Brain microvascular endothelial cell (primary cell): ENCODE measurements around the gene LEP.

ENCODE experiments used
- DNase-seq: peaks from one replicate; pipeline ENCODE4 v3.0.0-alpha.2; 2020
- H3K27ac ChIP-seq: fragments of 250-450 bp; sonication (Bioruptor Pico); 2 replicates; pipeline ENCODE4 v1.5.1; 2020; ENCODE audit warnings: mild to moderate bottlenecking, moderate library complexity
- H3K27me3 ChIP-seq: fragments of 250-450 bp; sonication (Bioruptor Pico); replicated peaks from 2 replicates; pipeline ENCODE4 v1.5.1; 2020; ENCODE audit warnings: mild to moderate bottlenecking
- H3K36me3 ChIP-seq: fragments of 250-450 bp; sonication (Bioruptor Pico); replicated peaks from 2 replicates; pipeline ENCODE4 v1.5.1; 2020; ENCODE audit warnings: mild to moderate bottlenecking
- H3K4me3 ChIP-seq: 2 replicates; pipeline ENCODE4 v1.5.1; 2011; ENCODE audit warnings: low read depth, mild to moderate bottlenecking, control low read depth, low read length, moderate library complexity
- in situ Hi-C: cut with HindIII; loops from 2 replicates; pipeline ENCODE4 v1.10.0; 2017; ENCODE audit warnings: low sequenced_read_pairs, low pct_ligation_motif_present
- TF ChIP-seq, protein P1 (sequence below): IDR thresholded peaks from 2 replicates; pipeline ENCODE4 v1.5.1; 2011; ENCODE audit warnings: low read depth, mild to moderate bottlenecking, moderate library complexity, low read length, control low read depth, inconsistent platforms; ENCODE audit errors: missing control alignments

The LEP gene

DNA sequence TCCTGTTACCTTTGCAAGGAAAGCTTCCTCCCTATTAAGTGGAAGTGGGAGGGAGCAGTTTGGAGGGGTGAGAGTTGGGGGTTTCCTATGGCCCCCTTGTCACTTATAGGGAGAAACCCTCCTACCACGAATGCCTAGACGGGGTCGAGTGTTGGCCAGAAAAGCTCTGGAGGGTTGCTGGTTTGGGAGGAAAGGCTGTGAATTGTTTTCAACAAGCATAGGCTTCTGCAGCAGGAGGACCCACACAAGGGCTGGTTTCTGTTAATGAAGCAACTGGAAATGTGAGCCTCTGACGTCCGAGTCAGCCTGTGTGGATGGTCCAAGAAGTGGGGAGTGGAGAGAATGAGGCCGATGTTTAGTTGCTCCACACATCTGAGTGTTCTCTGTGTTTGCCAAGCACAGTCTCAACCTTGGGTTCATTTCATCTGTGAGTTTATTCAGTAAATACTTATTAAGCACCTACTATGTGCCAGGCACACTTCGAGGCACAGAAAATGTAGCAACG, 37.3 kb upstream of the LEP start:
- Histone ChIP-seq H3K27me3 (peaks cover 59% of the 10 kb centered on the region), H3K27ac (no peak overlapping the region), H3K36me3 (no peaks in the 10 kb centered on the region), H3K4me3 (no peak overlapping the region)
- DNase-seq: no peak
- in situ Hi-C loops: no loop called here
- TF ChIP-seq, protein P1, sequence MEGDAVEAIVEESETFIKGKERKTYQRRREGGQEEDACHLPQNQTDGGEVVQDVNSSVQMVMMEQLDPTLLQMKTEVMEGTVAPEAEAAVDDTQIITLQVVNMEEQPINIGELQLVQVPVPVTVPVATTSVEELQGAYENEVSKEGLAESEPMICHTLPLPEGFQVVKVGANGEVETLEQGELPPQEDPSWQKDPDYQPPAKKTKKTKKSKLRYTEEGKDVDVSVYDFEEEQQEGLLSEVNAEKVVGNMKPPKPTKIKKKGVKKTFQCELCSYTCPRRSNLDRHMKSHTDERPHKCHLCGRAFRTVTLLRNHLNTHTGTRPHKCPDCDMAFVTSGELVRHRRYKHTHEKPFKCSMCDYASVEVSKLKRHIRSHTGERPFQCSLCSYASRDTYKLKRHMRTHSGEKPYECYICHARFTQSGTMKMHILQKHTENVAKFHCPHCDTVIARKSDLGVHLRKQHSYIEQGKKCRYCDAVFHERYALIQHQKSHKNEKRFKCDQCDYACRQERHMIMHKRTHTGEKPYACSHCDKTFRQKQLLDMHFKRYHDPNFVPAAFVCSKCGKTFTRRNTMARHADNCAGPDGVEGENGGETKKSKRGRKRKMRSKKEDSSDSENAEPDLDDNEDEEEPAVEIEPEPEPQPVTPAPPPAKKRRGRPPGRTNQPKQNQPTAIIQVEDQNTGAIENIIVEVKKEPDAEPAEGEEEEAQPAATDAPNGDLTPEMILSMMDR: no peak

DNA sequence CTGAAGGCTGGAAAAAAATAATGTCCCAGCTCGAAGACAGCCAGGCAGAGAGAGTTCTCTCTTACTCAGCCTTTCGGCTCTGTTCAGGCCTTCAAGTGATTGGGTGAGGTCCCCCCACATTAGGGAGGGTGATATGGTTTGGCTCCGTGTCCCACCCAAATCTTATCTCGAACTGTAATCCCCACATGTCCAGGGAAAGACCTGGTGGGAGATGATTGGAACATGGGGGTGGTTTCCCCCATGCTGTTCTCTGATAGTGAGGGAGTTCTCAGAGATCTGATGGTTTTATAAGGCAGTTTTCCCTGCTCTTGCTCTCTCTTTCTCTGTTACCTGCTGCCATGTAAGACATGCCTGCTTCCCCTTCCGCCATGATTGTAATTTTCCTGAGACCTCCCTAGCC, 36.6 kb upstream of the LEP start:
- TF ChIP-seq, protein P1: no peak
- H3K27me3 ChIP-seq: peaks cover 59% of the 10 kb centered on the region

DNA sequence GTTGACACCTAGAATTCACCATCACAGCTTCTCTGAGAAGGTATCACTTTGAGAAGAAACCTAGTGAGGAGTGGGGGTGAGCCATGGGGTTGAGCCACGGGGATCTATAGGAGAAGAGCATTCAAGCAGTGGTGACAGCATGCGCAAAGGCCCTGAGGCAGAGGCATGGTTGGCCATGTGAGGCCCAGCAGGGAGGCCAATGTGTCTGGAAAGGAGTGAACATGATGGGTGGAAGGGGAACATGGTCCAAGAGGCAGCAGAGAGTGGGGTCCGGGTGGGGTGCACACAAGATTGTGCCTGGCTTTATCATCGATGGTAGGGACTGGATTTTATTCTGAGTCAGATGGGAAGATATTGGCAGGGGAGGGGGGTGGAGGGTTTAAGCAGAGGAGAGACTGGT, 36.0 kb upstream of the LEP start:
- peaks cover 56% of the 10 kb centered on the region for H3K27me3 ChIP-seq
- DNase-seq: no peak
- TF ChIP-seq, protein P1: no peak
- in situ Hi-C loops: no loop called here
- H3K36me3 ChIP-seq: no peaks in the 10 kb centered on the region
- no peak overlapping the region for H3K27ac ChIP-seq
- no peak overlapping the region for H3K4me3 ChIP-seq

More for the DNA sequence above, 36.6 kb upstream of the LEP start:
- no peak overlapping the region for H3K27ac ChIP-seq
- in situ Hi-C loops: no loop called here
- no peaks in the 10 kb centered on the region for H3K36me3 ChIP-seq
- no peak overlapping the region for H3K4me3 ChIP-seq
- no peak for DNase-seq

DNA sequence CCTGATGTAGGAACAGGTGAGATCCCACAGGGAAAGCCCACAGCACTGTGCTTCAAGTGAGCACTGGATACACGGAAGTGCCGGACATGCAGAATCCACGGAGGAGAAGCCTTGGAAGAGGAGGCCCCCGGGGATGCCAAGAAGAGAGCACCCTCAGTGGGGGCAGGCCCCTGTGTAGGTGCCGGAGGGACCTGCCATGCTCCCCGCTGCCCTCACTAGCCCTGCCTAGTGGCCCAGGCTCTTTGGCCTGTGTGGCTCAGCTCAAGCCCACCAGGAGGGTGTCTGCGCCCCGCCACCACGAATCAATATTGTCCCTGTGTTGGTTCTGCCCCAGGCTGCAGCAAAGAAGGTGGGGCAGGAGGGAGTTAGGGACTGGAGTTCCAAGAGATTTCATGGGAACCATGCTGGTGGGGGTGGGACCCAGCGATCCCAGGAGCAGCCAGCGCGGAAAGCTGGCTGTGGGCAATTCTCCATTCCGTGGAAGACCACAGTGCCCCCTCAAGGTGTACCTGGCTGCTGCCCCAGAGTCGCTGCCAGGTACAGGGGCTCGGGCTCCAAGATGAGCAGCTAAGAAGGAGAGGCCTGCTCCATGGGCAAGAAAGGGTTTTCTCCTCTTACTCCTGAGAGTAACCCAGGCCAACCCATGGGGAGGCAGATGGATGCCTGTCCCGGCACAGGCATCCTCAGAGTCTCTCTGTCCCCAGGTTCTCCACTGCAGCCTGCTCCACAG, 34.9 kb upstream of the LEP start:
- H3K27me3 ChIP-seq: peaks cover 54% of the 10 kb centered on the region
- in situ Hi-C loops: no loop called here
- DNase-seq: no peak

DNA sequence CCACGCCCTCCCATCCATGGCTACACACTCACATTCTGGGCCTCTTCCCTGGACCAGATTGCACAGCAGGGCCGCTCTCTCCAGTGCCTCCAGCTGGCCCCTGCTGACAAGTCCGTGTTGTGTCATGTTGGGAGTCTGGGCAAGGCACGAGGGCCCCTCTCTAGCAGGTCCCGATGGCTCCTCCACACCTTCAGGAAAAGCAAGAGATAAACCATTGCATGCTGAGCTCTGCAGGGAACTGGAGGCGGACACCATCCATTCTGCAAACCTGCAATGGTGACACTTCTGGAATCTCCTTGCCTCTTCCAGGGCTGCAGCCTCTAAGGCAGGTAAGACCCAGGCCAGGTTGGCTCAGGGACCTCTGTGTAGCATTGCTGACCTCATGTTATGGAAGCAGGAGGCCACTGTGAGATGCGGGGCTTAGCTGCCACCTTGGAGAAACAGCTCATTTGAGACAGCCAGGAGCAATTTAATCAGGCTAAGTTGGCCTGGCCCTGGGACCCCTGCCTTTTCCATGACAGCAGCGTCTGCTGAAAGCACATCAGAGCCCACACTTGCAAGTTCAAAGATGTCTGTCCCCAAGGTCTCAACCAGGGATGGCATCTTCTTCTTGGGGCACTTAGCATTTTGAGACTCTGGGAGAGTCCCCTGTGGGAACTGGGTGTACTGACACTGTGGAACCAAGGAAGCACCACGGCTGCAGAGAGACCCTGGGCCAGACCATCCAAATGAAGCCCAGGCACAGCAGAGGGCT, 34.2 kb upstream of the LEP start:
- no peak overlapping the region for H3K4me3 ChIP-seq
- no peaks in the 10 kb centered on the region for H3K36me3 ChIP-seq
- TF ChIP-seq, protein P1: no peak
- H3K27me3 ChIP-seq: peaks cover 50% of the 10 kb centered on the region
- no peak for DNase-seq
- in situ Hi-C loops: no loop called here
- H3K27ac ChIP-seq: no peak overlapping the region

More for the DNA sequence above, 34.9 kb upstream of the LEP start:
- H3K36me3 ChIP-seq: no peaks in the 10 kb centered on the region
- TF ChIP-seq, protein P1: no peak
- no peak overlapping the region for H3K27ac ChIP-seq
- H3K4me3 ChIP-seq: no peak overlapping the region
